ENCODE measurements around the gene CFAP61.

The CFAP61 gene

GRCh38 chr20:20327746-20328145 is 275.4 kb downstream of the CFAP61 start:
- no peaks in the 10 kb centered on the region for H3K27me3 ChIP-seq (ENCODE audit: control insufficient read depth, insufficient read depth, low read length)
- H3K9me3 ChIP-seq (ENCODE audit: control insufficient read depth, insufficient read depth, low read length) = no peaks in the 10 kb centered on the region
- H3K9ac ChIP-seq (ENCODE audit: low read depth, low read length) = no peak overlapping the region
- H3K4me1 ChIP-seq (ENCODE audit: control insufficient read depth, insufficient read depth, low read length) = no peaks in the 10 kb centered on the region
- no peak overlapping the region for H3K4me3 ChIP-seq (ENCODE audit: low read depth, low read length)
- no peaks in the 10 kb centered on the region for H3K36me3 ChIP-seq (ENCODE audit: control insufficient read depth, insufficient read depth, low read length)

- Histone ChIP-seq H3K36me3 (ENCODE audit: control insufficient read depth, insufficient read depth, low read length) (no peaks in the 10 kb centered on the region), H3K9me3 (ENCODE audit: control insufficient read depth, insufficient read depth, low read length) (no peaks in the 10 kb centered on the region), H3K9ac (ENCODE audit: low read depth, low read length) (no peak overlapping the region), H3K27me3 (ENCODE audit: control insufficient read depth, insufficient read depth, low read length) (no peaks in the 10 kb centered on the region), H3K4me3 (ENCODE audit: low read depth, low read length) (no peak overlapping the region), H3K4me1 (ENCODE audit: control insufficient read depth, insufficient read depth, low read length) (no peaks in the 10 kb centered on the region)
Observed at GRCh38 chr20:20329564-20329963, 277.2 kb downstream of the CFAP61 start.

GRCh38 chr20:20331156-20331555 is 278.8 kb downstream of the CFAP61 start:
- Histone ChIP-seq H3K9me3 (ENCODE audit: control insufficient read depth, insufficient read depth, low read length) (no peaks in the 10 kb centered on the region), H3K4me1 (ENCODE audit: control insufficient read depth, insufficient read depth, low read length) (no peaks in the 10 kb centered on the region), H3K9ac (ENCODE audit: low read depth, low read length) (no peak overlapping the region), H3K36me3 (ENCODE audit: control insufficient read depth, insufficient read depth, low read length) (no peaks in the 10 kb centered on the region), H3K27me3 (ENCODE audit: control insufficient read depth, insufficient read depth, low read length) (no peaks in the 10 kb centered on the region), H3K4me3 (ENCODE audit: low read depth, low read length) (no peak overlapping the region)

DNA sequence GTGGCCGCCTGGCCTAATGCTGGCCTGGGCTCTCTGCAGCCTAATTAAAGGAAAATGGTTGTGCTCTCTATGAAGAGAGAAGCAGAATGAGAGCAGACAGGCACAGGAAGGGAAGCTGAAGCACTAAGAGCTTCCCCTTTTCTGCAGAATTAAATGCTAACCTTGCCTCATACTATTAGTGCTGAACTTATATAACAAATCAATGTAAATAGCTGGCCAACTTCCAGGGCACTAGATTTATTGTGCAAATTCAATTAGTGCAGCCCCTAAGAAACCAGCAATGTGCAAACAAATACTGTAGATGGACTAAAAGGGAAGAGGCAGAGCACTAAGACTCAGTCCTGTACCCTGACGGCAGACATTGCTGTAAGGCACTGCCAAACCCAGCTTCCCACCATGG is 279.5 kb downstream of the CFAP61 start:
- Histone ChIP-seq H3K9me3 (ENCODE audit: control insufficient read depth, insufficient read depth, low read length) (no peaks in the 10 kb centered on the region), H3K36me3 (ENCODE audit: control insufficient read depth, insufficient read depth, low read length) (no peaks in the 10 kb centered on the region), H3K4me1 (ENCODE audit: control insufficient read depth, insufficient read depth, low read length) (no peaks in the 10 kb centered on the region), H3K9ac (ENCODE audit: low read depth, low read length) (no peak overlapping the region), H3K4me3 (ENCODE audit: low read depth, low read length) (no peak overlapping the region), H3K27me3 (ENCODE audit: control insufficient read depth, insufficient read depth, low read length) (no peaks in the 10 kb centered on the region)

DNA sequence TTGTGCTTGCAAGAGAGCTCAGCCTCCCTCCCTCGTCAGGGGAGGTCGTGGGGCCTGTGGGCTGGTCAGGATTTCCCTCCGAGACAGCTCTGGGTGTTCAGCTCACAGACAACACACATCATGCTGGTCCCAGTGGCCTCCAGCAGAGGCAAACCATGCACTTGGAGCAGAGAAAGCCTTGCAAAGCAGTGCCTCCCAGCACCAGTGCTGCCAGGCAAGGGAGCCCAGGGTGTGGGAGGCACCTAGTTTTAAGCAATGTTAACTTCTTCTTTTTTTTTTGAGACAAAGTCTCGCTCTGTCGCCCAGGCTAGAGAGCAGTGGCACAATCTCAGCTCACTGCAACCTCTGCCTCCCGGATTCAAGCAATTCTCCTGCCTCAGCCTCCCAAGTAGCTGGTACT is 281.5 kb downstream of the CFAP61 start:
- no peak overlapping the region for H3K4me3 ChIP-seq (ENCODE audit: low read depth, low read length)

DNA sequence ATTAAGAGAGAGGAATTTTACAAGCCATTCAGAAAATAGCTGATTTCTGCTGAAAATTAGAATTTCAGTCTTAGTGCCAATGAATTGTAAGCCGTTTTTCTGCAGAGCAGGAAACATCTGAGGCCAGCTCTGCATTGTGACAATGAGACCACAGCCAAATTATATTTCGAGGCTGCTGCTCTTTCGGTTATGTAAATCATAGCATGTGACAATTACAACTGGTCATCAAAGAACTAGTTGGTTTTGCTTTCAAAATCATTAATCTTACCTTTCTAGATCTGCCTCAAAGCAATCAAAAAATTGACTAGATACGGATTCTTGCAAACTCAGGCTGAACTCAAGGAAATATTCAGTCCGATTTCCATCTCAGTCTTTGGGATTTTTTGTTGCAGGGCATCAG is 282.2 kb downstream of the CFAP61 start:
- no peaks in the 10 kb centered on the region for H3K9me3 ChIP-seq (ENCODE audit: control insufficient read depth, insufficient read depth, low read length)
- no peaks in the 10 kb centered on the region for H3K36me3 ChIP-seq (ENCODE audit: control insufficient read depth, insufficient read depth, low read length)
- H3K9ac ChIP-seq (ENCODE audit: low read depth, low read length) = no peak overlapping the region
- H3K27me3 ChIP-seq (ENCODE audit: control insufficient read depth, insufficient read depth, low read length) = no peaks in the 10 kb centered on the region
- no peak overlapping the region for H3K4me3 ChIP-seq (ENCODE audit: low read depth, low read length)
- no peaks in the 10 kb centered on the region for H3K4me1 ChIP-seq (ENCODE audit: control insufficient read depth, insufficient read depth, low read length)

More for the DNA sequence above, 281.5 kb downstream of the CFAP61 start:
- H3K36me3 ChIP-seq (ENCODE audit: control insufficient read depth, insufficient read depth, low read length) = no peaks in the 10 kb centered on the region
- no peaks in the 10 kb centered on the region for H3K9me3 ChIP-seq (ENCODE audit: control insufficient read depth, insufficient read depth, low read length)
- H3K27me3 ChIP-seq (ENCODE audit: control insufficient read depth, insufficient read depth, low read length) = no peaks in the 10 kb centered on the region
- no peak overlapping the region for H3K9ac ChIP-seq (ENCODE audit: low read depth, low read length)
- no peaks in the 10 kb centered on the region for H3K4me1 ChIP-seq (ENCODE audit: control insufficient read depth, insufficient read depth, low read length)

DNA sequence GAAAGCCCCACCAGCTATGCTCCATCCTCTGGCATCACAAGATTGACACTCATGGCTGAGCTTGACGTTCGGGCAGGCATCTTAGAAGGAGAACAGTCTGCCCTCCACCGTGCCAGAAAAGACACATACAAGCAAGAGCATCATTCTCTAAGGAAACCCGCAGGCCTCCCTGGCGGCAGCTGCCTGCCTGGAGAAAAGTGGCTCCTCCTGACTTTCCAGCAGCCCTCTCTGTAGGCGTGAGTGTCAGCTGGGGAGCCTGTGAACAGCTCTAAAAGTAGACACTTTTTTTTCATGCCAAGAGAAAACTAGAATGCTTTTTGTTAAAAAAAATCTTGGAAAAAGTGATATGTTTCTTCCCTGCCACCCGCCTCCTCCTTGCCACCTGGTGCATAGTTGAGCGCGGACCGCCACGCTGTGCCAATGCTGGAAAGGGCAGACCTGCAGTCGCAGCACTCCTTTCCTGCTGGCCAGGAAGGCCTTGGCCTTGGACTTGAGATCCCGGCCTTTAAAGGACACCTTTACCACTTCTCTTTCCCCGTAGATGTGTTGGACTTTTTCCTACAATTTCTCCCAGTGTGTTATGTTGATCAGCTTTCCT is 285.9 kb downstream of the CFAP61 start:
- no peaks in the 10 kb centered on the region for H3K36me3 ChIP-seq (ENCODE audit: control insufficient read depth, insufficient read depth, low read length)
- H3K9ac ChIP-seq (ENCODE audit: low read depth, low read length) = no peak overlapping the region
- H3K4me3 ChIP-seq (ENCODE audit: low read depth, low read length) = no peak overlapping the region
- no peaks in the 10 kb centered on the region for H3K4me1 ChIP-seq (ENCODE audit: control insufficient read depth, insufficient read depth, low read length)
- H3K9me3 ChIP-seq (ENCODE audit: control insufficient read depth, insufficient read depth, low read length) = no peaks in the 10 kb centered on the region
- H3K27me3 ChIP-seq (ENCODE audit: control insufficient read depth, insufficient read depth, low read length) = no peaks in the 10 kb centered on the region

GRCh38 chr20:20340443-20340842 is 288.1 kb downstream of the CFAP61 start:
- no peak overlapping the region for H3K9ac ChIP-seq (ENCODE audit: low read depth, low read length)
- no peaks in the 10 kb centered on the region for H3K27me3 ChIP-seq (ENCODE audit: control insufficient read depth, insufficient read depth, low read length)
- no peaks in the 10 kb centered on the region for H3K4me1 ChIP-seq (ENCODE audit: control insufficient read depth, insufficient read depth, low read length)
- H3K4me3 ChIP-seq (ENCODE audit: low read depth, low read length) = no peak overlapping the region
- no peaks in the 10 kb centered on the region for H3K36me3 ChIP-seq (ENCODE audit: control insufficient read depth, insufficient read depth, low read length)
- H3K9me3 ChIP-seq (ENCODE audit: control insufficient read depth, insufficient read depth, low read length) = no peaks in the 10 kb centered on the region

DNA sequence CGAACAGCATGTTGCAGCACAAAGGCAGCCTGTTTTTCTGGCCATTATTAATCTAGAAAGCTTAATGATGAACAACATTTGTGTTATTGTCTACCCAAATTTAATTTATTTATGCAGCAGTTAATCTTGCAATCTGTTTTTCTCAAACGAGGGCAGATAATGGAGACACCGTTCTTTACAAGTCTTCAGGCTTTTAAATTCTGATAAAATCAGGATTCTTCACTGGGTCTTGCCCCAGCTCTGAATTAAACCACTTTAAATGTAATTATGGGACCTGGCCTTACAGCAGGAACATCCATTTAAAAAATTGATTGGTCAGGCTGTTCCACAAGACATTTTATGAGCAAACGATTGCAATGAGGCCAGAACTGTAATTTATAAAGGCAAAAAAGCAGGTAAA is 289.0 kb downstream of the CFAP61 start:
- Histone ChIP-seq H3K9me3 (ENCODE audit: control insufficient read depth, insufficient read depth, low read length) (no peaks in the 10 kb centered on the region), H3K27me3 (ENCODE audit: control insufficient read depth, insufficient read depth, low read length) (no peaks in the 10 kb centered on the region), H3K36me3 (ENCODE audit: control insufficient read depth, insufficient read depth, low read length) (no peaks in the 10 kb centered on the region), H3K9ac (ENCODE audit: low read depth, low read length) (no peak overlapping the region), H3K4me3 (ENCODE audit: low read depth, low read length) (no peak overlapping the region), H3K4me1 (ENCODE audit: control insufficient read depth, insufficient read depth, low read length) (no peaks in the 10 kb centered on the region)

- Histone ChIP-seq H3K36me3 (ENCODE audit: control insufficient read depth, insufficient read depth, low read length) (no peaks in the 10 kb centered on the region), H3K27me3 (ENCODE audit: control insufficient read depth, insufficient read depth, low read length) (no peaks in the 10 kb centered on the region), H3K9ac (ENCODE audit: low read depth, low read length) (no peak overlapping the region), H3K9me3 (ENCODE audit: control insufficient read depth, insufficient read depth, low read length) (no peaks in the 10 kb centered on the region), H3K4me1 (ENCODE audit: control insufficient read depth, insufficient read depth, low read length) (no peaks in the 10 kb centered on the region), H3K4me3 (ENCODE audit: low read depth, low read length) (no peak overlapping the region)
Observed at GRCh38 chr20:20342066-20342465, 289.7 kb downstream of the CFAP61 start.

DNA sequence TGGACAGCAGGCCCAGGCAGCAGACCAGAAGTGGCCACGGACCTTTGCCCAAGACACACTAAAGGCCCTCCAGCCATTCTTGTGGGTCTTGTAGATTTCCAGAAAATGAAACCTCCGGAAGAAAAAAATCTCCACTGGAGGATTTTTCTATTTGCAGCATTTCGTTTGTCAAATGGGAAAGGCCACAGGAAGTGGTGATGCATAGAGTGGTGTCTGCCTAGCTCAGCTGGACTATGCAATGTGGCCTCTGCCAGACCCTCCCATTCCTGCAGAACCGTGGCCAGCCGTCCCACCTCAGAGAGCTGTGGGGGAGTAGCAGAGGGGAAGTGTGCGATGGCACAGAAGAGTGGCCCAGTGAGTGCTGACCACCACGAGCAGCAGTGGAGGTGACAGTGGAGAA is 291.6 kb downstream of the CFAP61 start:
- H3K9ac ChIP-seq (ENCODE audit: low read depth, low read length) = no peak overlapping the region

GRCh38 chr20:20344476-20344875 is 292.1 kb downstream of the CFAP61 start:
- Histone ChIP-seq H3K4me3 (ENCODE audit: low read depth, low read length) (no peak overlapping the region), H3K9ac (ENCODE audit: low read depth, low read length) (no peak overlapping the region), H3K4me1 (ENCODE audit: control insufficient read depth, insufficient read depth, low read length) (no peaks in the 10 kb centered on the region), H3K36me3 (ENCODE audit: control insufficient read depth, insufficient read depth, low read length) (no peaks in the 10 kb centered on the region), H3K27me3 (ENCODE audit: control insufficient read depth, insufficient read depth, low read length) (no peaks in the 10 kb centered on the region), H3K9me3 (ENCODE audit: control insufficient read depth, insufficient read depth, low read length) (no peaks in the 10 kb centered on the region)

More for the DNA sequence above, 291.6 kb downstream of the CFAP61 start:
- H3K4me1 ChIP-seq (ENCODE audit: control insufficient read depth, insufficient read depth, low read length) = no peaks in the 10 kb centered on the region
- no peak overlapping the region for H3K4me3 ChIP-seq (ENCODE audit: low read depth, low read length)
- H3K36me3 ChIP-seq (ENCODE audit: control insufficient read depth, insufficient read depth, low read length) = no peaks in the 10 kb centered on the region
- no peaks in the 10 kb centered on the region for H3K9me3 ChIP-seq (ENCODE audit: control insufficient read depth, insufficient read depth, low read length)
- no peaks in the 10 kb centered on the region for H3K27me3 ChIP-seq (ENCODE audit: control insufficient read depth, insufficient read depth, low read length)

Measured in iPS-15b (cell line).